ENCODE data around the gene TF.

The TF gene

GRCh38 chr3:133838296-133838789, 92.2 kb downstream of the TF start:
- no peak for DNase-seq

- no peak for DNase-seq
Observed at GRCh38 chr3:133838916-133839800, 93.0 kb downstream of the TF start.

- DNase-seq, result no peak
Observed at GRCh38 chr3:133840055-133840737, 94.0 kb downstream of the TF start.

GRCh38 chr3:133840767-133841166, 94.6 kb downstream of the TF start:
- no peak for DNase-seq

- DNase-seq, result no peak
Observed at GRCh38 chr3:133841196-133841595, 95.0 kb downstream of the TF start.

- no peak for DNase-seq
Observed at GRCh38 chr3:133842158-133842557, 96.0 kb downstream of the TF start.

GRCh38 chr3:133843634-133844033, 97.4 kb downstream of the TF start:
- peak; percentile 6 for DNase-seq

GRCh38 chr3:133845127-133845526, 98.9 kb downstream of the TF start:
- no peak for DNase-seq

Data from fibroblast of skin of right quadriceps (primary cell).